Cardiac muscle cell (in vitro differentiated cells and primary cell): ENCODE data around the gene CACNA2D3. TPM values are rescaled to one million over a fixed set of nuclear protein-coding genes. Genes with fewer than 3 reads are reported as not detected.

Source experiments
- DNase-seq, 2 donors: peaks; one replicate each; pipeline versions ENCODE4 v3.0.0 to v3.0.0-alpha.2; 2010 to 2017; ENCODE audit warnings: low read depth in 1 of 2, low spot score in 1 of 2
- H3K27ac ChIP-seq: fragments of 200-600 bp; sonication (generic); 2 replicates; pipeline ENCODE4 v1.5.1; 2016
- H3K27me3 ChIP-seq: fragments of 200-600 bp; sonication (generic); 2 replicates; pipeline ENCODE4 v1.6.0; 2016; ENCODE audit warnings: control low read depth
- H3K36me3 ChIP-seq: fragments of 200-600 bp; sonication (generic); 2 replicates; pipeline ENCODE4 v1.5.1; 2016; ENCODE audit warnings: control low read depth
- H3K4me1 ChIP-seq: fragments of 200-600 bp; sonication (generic); 2 replicates; pipeline ENCODE4 v1.8.1; 2017; ENCODE audit warnings: low read depth, mild to moderate bottlenecking, mixed run types
- H3K4me3 ChIP-seq: fragments of 200-600 bp; sonication (generic); 2 replicates; pipeline ENCODE4 v1.5.1; 2016; ENCODE audit warnings: mild to moderate bottlenecking
- H3K9me3 ChIP-seq: fragments of 200-600 bp; sonication (generic); 2 replicates; pipeline ENCODE4 v1.5.1; 2017; ENCODE audit warnings: low read depth, mild to moderate bottlenecking, control low read depth
- polyA plus RNA-seq: library from polyadenylated mRNA; unstranded; fragments of >200 nt; fragmentation: Nextera tagmentation; extraction: Ambion mirVana; gene quantifications from 2 replicates; pipeline ENCODE4 v1.2.1, GENCODE V29; 2016
- total RNA-seq: library from RNA; depleted of rRNA; stranded (reverse); fragments of >200 nt; gene quantifications from 2 replicates; pipeline ENCODE4 v1.2.3, GENCODE V29; 2016
- TF ChIP-seq, protein P1 (sequence below): IDR thresholded peaks from 2 replicates; pipeline ENCODE4 v1.5.1; 2012; ENCODE audit warnings: low read depth, mild to moderate bottlenecking, low read length

CACNA2D3 gene
- total and polyA plus RNA-seq, 2 experiments from 2014 or later: 0.45 to 0.59 TPM

DNA sequence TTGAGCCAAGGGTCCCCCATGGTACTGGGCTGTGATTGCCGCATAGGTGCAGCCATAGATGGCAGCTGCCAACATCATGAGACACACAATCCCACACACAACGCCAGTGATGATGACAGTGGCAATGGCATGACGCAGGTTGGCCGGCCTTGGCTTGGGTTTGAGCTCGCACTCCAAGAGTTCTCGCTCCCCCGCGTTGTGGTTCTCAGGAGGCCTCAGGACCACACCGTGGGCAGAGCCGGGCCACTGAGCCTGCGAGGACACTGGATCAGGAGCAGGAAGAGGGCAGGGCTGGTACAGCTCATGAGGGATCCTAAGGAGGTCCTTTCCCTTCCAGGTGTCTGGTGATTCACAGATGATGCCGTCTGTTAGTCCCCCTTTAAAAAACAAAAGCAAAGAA lies 796.2 kb downstream of the CACNA2D3 start:
- DNase-seq: no peak
- Histone ChIP-seq H3K4me3 (no peak overlapping the region), H3K36me3 (no peaks in the 10 kb centered on the region), H3K9me3 (no peaks in the 10 kb centered on the region), H3K27ac (no peak overlapping the region), H3K27me3 (no peaks in the 10 kb centered on the region), H3K4me1 (peaks cover 50% of the 10 kb centered on the region)
- TF ChIP-seq, protein P1, sequence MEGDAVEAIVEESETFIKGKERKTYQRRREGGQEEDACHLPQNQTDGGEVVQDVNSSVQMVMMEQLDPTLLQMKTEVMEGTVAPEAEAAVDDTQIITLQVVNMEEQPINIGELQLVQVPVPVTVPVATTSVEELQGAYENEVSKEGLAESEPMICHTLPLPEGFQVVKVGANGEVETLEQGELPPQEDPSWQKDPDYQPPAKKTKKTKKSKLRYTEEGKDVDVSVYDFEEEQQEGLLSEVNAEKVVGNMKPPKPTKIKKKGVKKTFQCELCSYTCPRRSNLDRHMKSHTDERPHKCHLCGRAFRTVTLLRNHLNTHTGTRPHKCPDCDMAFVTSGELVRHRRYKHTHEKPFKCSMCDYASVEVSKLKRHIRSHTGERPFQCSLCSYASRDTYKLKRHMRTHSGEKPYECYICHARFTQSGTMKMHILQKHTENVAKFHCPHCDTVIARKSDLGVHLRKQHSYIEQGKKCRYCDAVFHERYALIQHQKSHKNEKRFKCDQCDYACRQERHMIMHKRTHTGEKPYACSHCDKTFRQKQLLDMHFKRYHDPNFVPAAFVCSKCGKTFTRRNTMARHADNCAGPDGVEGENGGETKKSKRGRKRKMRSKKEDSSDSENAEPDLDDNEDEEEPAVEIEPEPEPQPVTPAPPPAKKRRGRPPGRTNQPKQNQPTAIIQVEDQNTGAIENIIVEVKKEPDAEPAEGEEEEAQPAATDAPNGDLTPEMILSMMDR: no peak

DNA sequence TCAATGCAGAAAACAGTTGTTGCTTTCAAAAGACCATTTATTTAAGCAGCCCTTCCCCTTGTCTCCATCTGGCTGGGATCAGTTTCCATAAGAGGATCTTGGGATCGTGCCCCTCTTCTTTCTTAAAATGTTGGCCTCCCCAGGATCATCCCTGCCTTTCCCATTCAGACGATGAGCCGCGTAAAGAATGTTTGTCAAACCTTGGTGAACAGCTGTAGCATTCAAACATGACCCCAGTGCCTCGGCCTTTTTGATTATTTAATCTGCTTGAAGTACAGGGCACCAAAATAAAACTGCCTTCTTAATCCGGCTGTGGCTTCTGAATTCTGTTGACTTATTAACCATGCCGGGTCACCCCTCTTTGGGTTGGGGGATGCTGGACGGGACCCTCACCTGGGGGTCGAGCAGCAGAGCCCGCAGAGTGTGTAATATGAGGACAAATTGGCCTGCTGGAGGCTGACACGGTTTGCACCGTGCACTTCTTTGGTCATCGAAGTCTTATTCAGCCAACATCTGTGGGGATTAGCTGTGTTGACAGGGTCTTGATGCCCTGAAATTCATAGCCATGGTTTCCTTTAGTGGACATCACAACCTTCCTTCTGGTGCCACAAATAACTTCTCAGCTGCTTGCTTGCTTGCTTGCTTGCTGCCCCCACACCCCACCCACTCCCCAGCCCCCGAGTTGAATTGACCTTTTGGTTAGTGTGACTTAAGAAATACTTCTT lies 805.9 kb downstream of the CACNA2D3 start, which contains the start of gene LRTM1:
Gene LRTM1 (minus strand): TSS at position 14 of the 725 bp plus-strand sequence. CDS start 148 bp downstream, outside the sequence.
- H3K9me3 ChIP-seq: no peaks in the 10 kb centered on the region
- no peaks in the 10 kb centered on the region for H3K36me3 ChIP-seq
- H3K4me1 ChIP-seq: peaks cover 43% of the 10 kb centered on the region
- H3K4me3 ChIP-seq: no peak within 1 kb of the TSS
- DNase-seq: no peak
- H3K27me3 ChIP-seq: no peaks in the 10 kb centered on the region
- TF ChIP-seq, protein P1: no peak
- no peak within 1 kb of the TSS for H3K27ac ChIP-seq

DNA sequence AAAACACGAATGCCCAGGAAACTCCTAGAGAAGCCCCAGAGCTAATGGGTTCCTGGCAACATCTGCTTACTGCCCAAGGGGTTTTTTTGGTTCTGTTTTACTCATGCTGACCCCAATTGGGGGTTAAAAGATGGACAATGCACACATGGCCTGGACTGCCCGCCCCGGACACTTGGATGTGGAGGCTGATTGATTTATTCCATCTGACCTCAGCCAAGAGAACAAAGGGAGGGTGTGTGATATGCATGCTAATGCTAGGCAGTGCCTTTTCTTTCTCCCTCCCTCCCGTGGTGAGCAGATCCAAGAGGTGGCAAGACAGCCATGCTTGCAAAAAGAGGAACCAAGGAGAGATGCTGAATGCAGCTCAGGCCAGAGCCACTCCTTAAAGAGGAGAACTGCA lies 808.8 kb downstream of the CACNA2D3 start:
- no peak overlapping the region for H3K4me3 ChIP-seq
- TF ChIP-seq, protein P1: no peak
- no peak overlapping the region for H3K27ac ChIP-seq
- no peak for DNase-seq
- H3K9me3 ChIP-seq: no peaks in the 10 kb centered on the region
- no peaks in the 10 kb centered on the region for H3K36me3 ChIP-seq
- H3K4me1 ChIP-seq: peaks cover 26% of the 10 kb centered on the region
- no peaks in the 10 kb centered on the region for H3K27me3 ChIP-seq

DNA sequence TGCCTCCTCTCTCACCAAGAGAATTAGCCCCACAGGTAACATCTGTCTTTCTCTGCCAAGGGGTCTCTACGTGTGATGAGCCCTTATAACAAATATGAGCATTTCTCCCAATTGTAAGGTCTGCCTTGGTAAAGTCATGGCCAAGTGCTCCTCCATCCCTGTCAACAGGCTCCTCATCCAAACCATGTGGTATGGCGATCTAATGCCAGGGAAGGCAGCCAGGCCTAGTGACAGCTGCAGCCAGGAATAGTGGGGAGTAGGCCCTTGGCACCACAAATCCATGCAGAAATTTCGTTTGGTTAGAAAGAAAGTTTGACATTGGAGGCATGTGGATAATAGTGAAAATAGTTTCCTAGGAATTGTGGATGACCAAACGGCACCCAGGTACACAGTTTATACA lies 810.3 kb downstream of the CACNA2D3 start:
- H3K36me3 ChIP-seq: no peaks in the 10 kb centered on the region
- no peaks in the 10 kb centered on the region for H3K27me3 ChIP-seq
- H3K9me3 ChIP-seq: no peaks in the 10 kb centered on the region
- TF ChIP-seq, protein P1: no peak
- H3K4me3 ChIP-seq: no peak overlapping the region
- H3K27ac ChIP-seq: no peak overlapping the region
- H3K4me1 ChIP-seq: peaks cover 19% of the 10 kb centered on the region
- DNase-seq: no peak

DNA sequence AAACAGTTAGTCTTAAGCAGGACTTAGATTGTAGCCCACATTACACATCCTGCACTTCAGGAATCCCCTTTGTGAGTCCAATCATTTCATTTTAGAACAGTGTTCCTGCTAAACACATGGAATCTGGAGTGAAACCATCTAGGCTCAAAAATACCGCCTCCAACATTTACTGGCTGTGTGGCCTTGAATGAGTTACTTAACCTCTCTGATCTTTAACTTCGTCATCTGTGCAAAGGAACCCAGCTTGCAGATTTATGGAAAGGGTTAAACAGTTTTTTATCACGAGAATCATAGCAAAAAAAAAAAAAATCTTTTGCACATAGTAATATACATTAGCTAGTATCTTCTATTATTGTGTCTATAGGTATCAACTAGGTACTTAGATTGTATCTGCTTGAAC lies 813.5 kb downstream of the CACNA2D3 start:
- no peaks in the 10 kb centered on the region for H3K36me3 ChIP-seq
- peaks cover 8% of the 10 kb centered on the region for H3K4me1 ChIP-seq
- no peaks in the 10 kb centered on the region for H3K9me3 ChIP-seq
- no peaks in the 10 kb centered on the region for H3K27me3 ChIP-seq
- no peak overlapping the region for H3K4me3 ChIP-seq
- DNase-seq: no peak
- no peak overlapping the region for H3K27ac ChIP-seq
- TF ChIP-seq, protein P1: no peak
